HG03442 (cell line): ENCODE results near the gene IFT88.
"Not testable (repeated sequence)": the region's sequence is repeated elsewhere in the genome, so short reads cannot be mapped to it uniquely, and the experiment has no call there.

Experiments used
- ATAC-seq: cut with Tn5 transposase; IDR thresholded peaks from one replicate; pipeline ENCODE4 v1.9.1; 2021; ENCODE audit warnings: mild to moderate bottlenecking, moderate library complexity; ENCODE audit not compliant: unreplicated experiment

The IFT88 gene

DNA sequence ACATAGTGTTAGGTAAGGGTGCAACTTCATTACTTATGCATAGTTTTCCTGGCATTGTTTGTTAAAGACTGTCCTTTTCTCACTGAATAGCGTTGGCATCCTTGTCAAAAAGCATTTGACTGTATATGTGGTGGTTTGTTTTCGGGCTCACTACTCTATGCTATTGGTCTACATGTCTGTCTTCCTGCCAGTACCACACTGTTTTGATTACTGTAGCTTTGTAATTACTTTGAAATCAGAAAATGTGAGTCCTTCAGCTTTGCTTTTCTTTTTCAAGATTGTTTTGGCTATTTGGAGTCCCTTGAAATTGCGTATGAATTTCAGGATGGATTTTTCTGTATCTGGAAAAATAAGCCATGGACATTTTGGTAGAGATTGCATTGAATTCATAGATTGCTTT, 56.0 kb downstream of the IFT88 start:
- ATAC-seq = no peak

DNA sequence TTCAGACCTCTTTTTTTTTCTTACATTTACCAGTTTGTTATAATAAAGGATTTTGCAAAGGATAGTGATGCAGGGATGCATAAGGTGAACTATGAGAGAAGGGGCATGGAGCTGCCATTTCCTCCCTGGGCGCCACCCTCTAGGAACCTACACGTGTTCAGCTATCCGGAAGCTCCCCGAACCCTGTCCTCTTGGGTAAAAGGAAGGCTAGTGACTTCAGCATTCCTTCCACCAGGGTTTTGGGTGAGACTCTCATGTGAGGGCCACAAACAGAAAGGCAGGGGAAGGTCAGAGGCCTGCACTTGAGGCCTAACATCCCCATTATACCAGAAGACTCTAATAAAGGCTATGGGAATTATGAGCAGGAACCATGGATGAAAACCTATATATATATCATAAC, 57.3 kb downstream of the IFT88 start:
- no peak for ATAC-seq

DNA sequence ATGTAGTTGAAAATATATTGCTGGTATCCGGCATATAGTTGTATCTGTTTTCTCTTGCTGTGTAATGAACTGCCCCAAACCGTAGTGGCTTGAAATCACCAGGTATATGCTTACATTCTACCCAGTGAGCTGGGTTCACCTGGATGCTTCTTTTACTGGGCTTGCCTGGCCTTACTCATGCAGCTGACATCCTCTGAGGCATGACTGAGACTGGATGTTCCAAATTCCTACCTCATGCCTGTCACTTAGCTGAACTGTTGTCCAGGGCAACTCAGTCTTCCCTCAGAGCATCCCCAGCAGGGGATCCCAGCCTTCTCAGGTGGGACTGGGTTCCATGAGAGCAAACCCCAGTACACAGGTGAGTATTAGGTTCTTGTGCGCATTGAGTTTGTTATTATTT, 66.8 kb downstream of the IFT88 start:
- no peak for ATAC-seq

DNA sequence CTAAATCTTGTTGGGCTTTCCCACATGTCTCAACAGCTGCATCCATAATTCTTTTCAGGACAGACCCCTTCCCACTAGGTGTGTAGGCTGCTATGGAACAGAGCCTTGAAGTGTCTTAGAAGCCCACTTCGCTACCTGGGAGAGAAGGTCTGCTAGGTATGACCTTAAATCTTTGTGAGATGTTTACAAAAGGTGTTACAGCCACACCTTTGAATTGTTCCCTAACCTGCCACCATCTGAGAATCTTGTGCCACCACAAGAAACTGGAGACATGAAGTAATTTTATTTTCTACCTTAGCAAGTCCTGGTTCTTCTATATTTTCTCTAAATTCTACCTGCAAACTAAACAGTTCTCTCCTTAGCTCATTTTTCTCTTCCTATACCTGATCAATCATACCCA, 69.1 kb downstream of the IFT88 start:
- ATAC-seq = no peak

DNA sequence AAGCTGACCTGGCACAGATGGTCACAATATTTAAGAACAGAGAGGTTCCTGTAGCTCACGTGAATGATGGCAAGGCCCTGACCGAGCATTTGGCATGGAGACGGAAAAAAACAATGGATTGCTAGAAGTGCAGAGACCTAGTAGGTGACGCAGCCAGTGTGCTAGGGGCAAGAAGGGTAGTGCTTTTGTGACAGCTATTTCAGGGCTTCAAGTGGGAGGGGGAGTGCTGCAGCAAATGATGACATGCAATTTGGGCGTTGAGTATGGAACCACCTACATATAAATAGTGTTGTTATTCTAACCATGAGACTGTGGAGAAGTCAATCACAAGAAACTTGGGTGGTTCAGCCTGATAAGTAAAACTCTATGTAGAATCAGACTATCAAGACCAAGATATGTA, 70.9 kb downstream of the IFT88 start:
- ATAC-seq = no peak

DNA sequence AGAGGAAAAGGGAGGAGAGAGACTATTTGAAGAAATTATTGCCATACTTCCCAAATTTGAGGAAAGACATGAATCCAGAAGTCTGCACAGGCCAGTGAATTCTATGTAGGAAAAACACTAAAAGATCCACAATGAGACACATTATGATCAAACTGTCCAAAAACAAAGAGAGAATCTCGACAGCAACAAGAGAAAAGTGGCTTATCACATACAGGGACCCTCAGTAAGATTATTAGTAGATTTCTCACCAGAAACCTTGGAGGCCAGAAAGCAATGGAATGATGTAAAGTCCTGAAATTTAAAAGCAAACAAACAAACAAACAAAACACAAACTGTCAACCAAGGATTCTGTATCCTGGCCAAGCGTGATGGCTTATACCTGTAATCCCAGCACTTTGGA, 80.8 kb downstream of the IFT88 start:
- ATAC-seq = no peak

DNA sequence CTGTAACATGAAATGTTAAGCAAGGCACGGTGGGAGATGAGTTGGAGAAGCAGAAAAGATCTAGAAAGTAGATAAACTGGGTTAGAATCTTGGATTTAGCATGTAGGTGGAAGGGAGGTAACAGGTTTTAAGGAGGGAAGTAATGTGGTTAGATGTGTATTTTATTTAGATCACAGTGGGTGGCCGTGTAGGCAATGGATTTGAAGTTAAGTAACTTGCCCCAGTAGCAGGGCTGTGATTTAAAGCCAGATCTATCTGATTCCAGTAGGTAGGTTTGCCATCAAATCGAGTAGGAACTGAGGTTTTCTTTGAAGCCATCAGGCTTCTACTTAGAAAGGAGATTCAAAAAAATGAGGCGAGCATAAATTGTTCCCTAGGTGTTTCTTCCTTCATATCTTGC, 86.0 kb downstream of the IFT88 start:
- no peak for ATAC-seq

DNA sequence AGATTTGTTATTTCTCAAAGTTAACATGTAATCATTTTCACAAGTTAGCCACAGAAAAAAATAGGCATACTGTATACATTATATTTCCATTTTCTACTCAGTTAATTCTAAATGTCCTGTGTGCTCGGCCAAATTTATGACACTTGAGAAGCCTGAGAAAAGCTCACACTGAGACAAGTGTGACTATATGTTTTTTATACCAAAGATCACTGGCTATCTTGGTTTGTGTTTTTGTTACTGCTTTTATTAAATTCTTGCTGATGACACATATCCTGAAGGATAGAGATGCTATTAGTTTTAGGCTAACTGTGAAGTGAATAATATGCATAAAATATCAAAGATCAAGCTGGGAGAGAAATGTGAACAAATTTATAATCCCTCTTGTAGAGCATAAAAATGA, 87.2 kb downstream of the IFT88 start:
- ATAC-seq = no peak

DNA sequence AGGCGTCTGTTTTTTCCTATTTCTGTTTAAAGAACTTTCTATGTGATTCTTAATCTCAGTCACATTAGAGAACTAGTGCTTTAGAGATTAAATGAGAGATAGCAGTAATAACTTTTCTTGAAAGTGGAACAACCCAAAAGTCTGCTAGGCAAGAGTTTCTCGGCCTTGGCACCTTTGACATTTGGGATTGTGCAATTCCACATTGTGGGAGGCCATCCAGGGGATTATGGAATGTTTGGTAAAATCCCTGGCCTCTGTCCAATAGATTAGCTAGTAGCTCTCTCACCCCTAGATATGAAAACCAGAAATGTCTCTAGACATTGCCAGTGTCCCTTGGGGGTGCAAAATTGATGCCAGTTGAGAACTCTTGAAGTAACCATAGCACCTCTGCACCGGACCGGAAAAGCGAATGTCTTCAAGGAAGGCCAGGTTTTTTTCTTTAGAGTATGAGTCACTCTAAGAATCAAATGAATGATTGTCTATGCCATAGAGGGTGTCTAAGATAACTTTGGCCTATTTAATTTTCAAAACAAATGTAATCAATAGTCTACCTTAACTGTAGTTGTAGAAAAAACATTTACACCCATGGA, 91.6 kb downstream of the IFT88 start:
- ATAC-seq = no peak

DNA sequence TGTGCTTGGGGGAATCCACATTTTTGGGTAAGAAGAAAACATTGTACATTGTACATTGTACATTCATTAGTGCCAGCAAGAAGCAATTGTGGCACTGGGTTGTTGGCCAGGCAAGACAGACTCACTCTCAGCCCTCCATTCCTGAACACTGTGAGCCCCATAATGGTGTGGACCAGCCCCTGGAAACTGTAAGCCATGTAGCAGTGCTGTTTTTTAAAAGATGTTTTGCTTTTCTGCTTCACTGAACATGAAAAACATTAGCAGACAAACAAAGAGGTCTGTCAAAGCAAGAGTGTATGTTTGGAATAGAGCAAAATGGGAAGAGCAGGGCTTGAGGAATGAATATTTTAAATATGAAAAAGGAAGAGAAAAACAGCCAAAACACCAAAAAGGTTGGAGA, 97.4 kb downstream of the IFT88 start:
- no peak for ATAC-seq

DNA sequence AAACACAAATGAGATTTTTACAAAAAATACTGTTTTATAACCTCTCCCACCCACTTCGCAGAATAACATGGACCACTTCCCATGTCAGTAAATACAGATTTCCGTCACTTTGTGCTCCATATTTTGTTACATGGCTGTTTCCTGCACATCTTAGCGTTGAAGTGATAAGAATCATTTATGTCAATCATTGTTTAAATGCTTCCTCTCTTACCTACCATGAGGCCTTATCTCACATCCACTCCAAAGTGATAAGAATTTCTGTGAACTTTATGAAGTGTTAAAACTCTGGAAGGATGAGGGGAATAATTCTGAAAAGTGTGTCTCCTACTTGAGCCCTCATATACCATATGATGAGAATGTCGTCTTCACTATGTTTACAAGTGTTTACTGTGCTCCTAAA, 100.0 kb downstream of the IFT88 start:
- ATAC-seq = no peak

DNA sequence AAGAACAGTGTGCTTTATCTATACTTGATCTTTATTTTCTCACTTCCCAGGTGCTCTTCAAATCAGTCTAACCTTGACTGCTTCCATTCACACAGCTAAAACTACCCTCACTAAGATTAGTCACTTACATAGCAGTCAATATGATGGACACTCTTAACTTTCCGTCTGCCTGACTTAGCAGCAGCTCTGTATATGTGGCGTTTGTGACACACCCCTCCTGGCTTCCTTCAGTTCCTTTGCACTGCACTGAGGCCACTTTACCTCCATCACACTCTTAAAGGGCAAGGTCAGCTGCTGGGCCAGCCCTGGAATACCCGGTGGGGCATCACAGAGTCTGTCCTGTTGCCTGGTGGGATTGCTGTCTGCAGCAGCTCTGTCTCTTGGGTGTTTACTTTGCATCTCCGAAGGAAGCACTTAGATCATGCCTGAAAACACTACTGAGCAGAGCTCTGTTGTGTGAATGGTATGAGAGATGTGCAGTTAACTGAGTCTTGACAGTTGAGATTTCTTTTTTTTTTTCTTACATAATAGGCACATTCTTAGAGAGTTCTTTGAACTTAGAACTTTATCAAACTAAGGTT, 101.0 kb downstream of the IFT88 start:
- ATAC-seq = no peak

DNA sequence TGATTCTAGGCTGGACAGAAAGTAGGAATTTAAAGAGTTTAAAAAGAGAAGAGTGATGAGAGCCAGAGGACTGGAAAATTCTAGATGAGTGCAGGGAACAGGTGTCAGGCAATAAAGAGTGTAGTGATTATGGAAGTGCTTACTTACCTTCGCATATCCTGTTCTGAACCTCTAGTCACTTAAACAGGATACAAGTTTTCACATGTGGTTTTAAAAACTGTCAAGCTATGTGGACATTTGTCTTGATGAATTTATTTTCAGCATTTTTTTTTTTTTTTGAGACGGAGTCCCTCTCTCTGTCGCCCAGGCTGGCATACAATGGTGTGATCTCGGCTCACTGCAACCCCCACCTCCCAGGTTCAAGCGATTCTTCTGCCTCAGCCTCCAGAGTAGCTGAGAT, 102.2 kb downstream of the IFT88 start:
- no peak for ATAC-seq

DNA sequence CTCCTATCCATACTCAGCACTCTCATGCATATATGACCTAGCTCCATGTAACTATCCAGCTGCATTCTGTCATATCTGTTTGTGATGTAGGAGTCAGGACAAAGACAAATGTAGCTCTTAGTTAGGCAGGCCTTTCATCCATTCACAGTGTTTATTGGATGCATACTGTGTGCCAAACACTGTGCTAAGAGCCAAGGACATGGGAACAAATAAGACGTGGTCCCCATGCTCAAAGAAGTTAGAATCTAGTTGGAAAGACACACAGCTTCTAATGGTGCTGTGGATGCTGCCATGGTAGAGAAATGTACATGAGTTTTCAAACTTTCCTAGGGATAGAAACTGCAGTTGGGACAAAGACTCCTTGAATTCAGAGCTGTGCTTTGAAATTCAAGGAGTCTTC, 104.8 kb downstream of the IFT88 start:
- no peak for ATAC-seq

DNA sequence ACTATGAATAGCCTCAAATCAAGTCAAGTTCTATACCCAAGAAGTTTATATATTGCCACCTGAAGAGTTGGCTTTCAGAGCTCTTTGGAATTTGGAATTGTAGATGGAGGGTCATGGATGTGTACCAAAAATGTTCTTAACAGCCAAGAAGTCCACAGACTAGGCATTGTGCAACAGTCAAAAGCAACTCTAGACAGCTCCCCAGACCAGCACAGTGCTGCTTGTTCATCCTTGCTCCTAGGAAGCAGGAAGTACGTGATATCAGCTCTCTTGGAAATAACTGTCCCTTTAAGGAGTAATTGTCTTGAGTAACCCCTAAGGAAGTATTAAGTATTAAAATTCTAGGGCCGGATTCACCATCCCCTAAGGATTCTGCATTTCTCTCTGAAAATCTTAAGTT, 105.8 kb downstream of the IFT88 start:
- ATAC-seq = no peak

DNA sequence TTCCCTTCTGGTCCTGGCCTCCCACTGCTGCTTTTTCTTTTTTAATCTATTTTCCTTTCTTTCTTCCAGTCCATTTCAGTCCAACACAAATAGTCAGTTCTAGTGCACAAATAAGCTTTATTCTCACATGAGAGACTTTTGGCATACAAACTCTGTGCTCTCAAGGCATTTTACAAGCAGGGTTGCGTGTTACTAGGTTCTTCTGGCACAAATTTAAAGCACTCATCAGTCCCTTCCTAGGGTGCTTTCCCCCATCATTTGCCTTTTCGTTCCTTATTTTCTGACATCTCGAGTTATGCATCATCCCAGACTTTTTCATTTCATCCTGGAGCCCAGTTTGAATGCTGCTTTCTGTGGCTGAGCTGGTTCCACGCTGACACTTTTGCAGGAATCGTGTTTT, 106.8 kb downstream of the IFT88 start:
- ATAC-seq = no peak

DNA sequence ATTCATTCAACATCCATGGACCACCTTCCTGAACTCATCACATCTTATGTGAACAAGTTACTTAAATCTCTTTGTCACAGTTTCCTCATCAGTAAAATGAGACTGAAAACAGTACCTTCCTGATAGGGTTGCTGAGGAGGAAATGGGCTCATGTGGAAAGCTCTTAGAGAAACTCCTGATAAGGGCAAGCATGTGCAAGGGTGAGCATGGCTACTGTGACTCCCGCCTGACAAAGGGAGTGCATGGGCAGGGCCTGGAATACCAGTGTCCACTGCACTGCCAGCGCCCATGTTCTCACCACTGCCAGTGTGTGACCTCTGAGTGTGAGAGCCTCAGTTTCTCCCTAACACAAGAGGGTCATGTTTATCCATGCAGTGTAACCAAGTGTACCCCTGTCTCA, 109.3 kb downstream of the IFT88 start:
- no peak for ATAC-seq

DNA sequence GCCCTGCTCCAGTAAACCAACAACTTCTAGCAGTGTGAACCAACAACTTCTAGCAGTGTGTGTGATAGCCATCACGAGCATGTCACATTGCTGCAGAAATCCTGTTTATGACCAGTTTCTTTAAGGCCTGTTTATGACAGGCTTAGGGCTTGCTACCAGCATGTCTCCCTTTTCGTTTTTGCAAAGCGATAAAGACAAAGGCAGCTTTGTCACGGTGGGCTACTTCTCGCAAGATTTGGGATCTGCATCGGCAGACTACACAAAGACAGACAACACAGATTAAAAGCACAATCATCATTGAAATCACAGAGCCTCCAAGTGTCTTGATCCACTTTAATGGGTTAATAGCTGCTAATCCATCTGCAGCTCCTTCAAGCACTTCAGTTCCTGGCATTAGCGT, 111.6 kb downstream of the IFT88 start:
- ATAC-seq = not testable (repeated sequence)

DNA sequence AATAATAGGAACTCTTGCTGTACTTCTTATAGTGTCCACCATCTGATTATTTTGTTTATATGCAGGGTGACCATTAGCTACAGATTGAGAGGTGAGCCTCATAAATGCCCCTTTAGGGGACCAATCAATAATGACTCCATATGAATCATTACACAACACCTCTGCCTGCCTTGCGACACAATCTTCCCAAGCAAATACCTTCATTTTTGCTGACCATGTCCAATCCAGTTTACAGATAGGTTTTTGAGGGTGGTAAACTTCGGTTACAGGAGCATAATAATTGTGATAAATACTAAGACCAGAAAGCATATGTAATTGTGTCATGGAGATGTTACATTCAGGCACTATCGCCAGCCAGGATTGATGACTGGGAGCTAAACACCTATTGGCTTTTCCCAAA, 112.9 kb downstream of the IFT88 start:
- no peak for ATAC-seq

DNA sequence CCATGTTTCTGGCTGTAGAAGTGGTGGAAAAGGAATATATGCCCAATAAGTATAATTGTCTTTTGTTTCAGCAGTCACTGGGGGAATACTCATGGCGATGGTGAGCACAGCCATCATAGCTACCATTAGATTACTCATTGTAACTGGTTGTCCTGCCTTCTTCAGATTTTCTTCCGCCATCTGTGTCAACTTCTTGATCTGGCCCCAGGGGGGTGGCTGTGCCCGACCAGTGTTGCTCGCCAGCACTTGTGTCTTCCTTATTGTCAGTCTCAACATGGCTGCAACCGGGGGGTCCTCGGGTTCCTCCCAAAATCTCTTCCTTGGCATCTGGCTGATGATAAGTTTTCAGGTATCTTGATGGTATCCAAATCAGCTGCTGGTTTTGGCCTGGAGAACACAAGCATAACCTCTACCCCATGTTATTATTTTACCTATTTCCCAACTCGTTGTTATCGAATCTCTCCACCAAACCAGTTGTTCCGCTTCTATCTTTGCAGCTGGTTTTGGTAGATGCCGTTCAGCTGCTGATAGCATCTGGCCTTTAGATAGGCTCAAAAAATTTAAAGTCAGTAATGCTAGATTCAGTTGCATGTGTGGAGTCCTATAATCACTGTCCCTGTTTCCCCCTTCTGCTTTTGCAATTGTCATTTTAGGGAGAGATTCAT, 113.6 kb downstream of the IFT88 start:
- no peak for ATAC-seq

DNA sequence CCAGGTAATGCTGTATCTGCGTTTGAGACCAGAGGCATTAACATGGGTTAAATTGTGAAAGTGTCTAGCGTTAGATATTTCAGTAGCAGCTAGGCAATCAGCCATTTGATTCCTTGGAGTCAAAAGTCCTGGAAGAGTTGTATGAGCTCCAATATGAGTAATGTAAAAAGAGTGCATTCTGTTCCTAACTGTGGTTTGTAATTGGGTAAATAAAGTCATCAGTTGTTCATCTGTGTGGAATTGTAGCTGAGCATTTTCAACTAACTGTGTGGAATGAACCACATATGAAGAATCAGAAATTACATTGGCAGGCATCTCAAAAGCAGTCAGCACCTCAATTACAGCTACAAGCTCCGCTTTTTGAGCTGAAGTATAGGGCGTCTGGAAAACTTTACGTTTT, 114.5 kb downstream of the IFT88 start:
- not testable (repeated sequence) for ATAC-seq

DNA sequence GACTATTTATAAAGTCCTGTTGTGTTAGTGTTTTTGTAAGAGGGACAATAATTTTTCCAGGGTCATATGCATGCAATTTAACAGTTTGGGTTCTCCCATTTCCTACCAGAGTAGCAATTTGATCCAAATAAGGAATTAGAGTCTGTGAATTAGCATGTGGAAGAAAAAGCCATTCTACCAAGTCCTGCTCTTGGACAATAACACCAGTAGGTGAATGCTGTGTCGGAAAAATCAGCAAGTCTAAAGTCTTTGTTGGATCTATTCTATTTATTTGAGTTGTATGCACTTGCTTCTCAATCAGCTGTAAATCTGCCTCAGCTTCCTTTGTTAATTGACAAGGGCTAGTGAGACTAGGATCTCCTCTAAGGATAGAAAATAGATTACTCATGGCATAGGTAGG, 115.1 kb downstream of the IFT88 start:
- no peak for ATAC-seq

DNA sequence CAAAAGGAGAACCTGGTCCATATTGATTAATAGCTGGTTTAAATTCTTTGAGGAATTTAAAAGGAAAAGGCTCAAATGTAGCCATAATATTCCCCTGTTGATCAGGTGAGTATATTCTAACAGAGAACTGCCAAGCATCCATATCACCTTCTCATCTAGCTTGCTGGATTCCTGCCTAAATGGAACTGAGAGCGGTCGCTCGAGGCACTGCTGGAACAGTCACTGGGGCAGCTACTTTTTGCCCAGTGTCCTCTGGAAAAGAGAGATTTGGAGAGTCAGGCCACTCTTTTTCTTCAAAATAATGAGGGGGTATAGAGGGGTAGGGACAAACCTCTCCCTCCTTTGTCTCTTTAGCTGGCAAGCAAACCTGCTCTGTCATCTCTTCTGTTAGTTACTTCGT, 117.1 kb downstream of the IFT88 start:
- no peak for ATAC-seq
